Smooth muscle cell (in vitro differentiated cells): Measurements from ENCODE around the gene TACC2. TPM values are rescaled to one million over a fixed set of nuclear protein-coding genes. Genes with fewer than 3 reads are reported as not detected.

Experiments
- DNase-seq: peaks from one replicate; lab custom pipeline; 2025; ENCODE audit not compliant: unreplicated experiment; lab: John Stamatoyannopoulos, UW
- H2AFZ ChIP-seq: fragments of 200-600 bp; sonication (generic); 2 replicates; pipeline ENCODE4 v1.6.0; 2016; ENCODE audit warnings: antibody characterized with exemption, low read depth, mild to moderate bottlenecking
- H3F3A ChIP-seq: fragments of 200-600 bp; sonication (generic); 2 replicates; pipeline ENCODE4 v1.6.0; 2017; ENCODE audit warnings: antibody characterized with exemption, low read depth
- H3K27ac ChIP-seq: fragments of 200-600 bp; sonication (generic); 2 replicates; pipeline ENCODE4 v1.5.1; 2016; ENCODE audit warnings: low read depth, mild to moderate bottlenecking
- H3K27me3 ChIP-seq: fragments of 200-600 bp; sonication (generic); 2 replicates; pipeline ENCODE4 v1.6.1; 2016; ENCODE audit warnings: low read depth, mild to moderate bottlenecking
- H3K36me3 ChIP-seq: fragments of 200-600 bp; sonication (generic); 2 replicates; pipeline ENCODE4 v1.5.1; 2016; ENCODE audit warnings: low read depth
- H3K4me1 ChIP-seq: fragments of 200-600 bp; sonication (generic); 2 replicates; pipeline ENCODE4 v1.5.1; 2016; ENCODE audit warnings: low read depth
- H3K4me2 ChIP-seq: fragments of 200-600 bp; sonication (generic); 2 replicates; pipeline ENCODE4 v1.6.0; 2016; ENCODE audit warnings: mild to moderate bottlenecking
- H3K4me3 ChIP-seq: fragments of 200-600 bp; sonication (generic); 2 replicates; pipeline ENCODE4 v1.5.1; 2016; ENCODE audit warnings: mild to moderate bottlenecking
- H3K79me2 ChIP-seq: fragments of 200-600 bp; sonication (generic); 2 replicates; pipeline ENCODE4 v1.6.0; 2016; ENCODE audit warnings: low read depth, mild to moderate bottlenecking
- H3K9ac ChIP-seq: fragments of 200-600 bp; sonication (generic); 2 replicates; pipeline ENCODE4 v1.6.0; 2016; ENCODE audit warnings: low read depth
- H3K9me3 ChIP-seq: fragments of 200-600 bp; sonication (generic); replicated peaks from 2 replicates; pipeline ENCODE4 v1.5.1; 2016; ENCODE audit warnings: low read depth
- H4K20me1 ChIP-seq: fragments of 200-600 bp; sonication (generic); 2 replicates; pipeline ENCODE4 v1.6.0; 2016; ENCODE audit warnings: low read depth
- CTCF ChIP-seq: fragments of 200-600 bp; sonication (generic); IDR thresholded peaks from 2 replicates; pipeline ENCODE4 v1.5.1; 2017; ENCODE audit warnings: borderline replicate concordance, mild to moderate bottlenecking, antibody characterized with exemption; ENCODE audit not compliant: insufficient read depth, poor library complexity, severe bottlenecking
- WGBS: methylation state at CpG from one replicate; pipeline ENCODE4 v1.1.7; 2016; ENCODE audit warnings: low lambda C conversion rate; 5-methylcytosine and 5-hydroxymethylcytosine counted together
- polyA plus RNA-seq: library from polyadenylated mRNA; unstranded; fragments of >200 nt; fragmentation: Nextera tagmentation; extraction: Ambion mirVana; gene quantifications from 2 replicates; pipeline ENCODE4 v1.2.1, GENCODE V29; 2016
- total RNA-seq: library from RNA; depleted of rRNA; stranded (reverse); fragments of >200 nt; gene quantifications from 2 replicates; pipeline ENCODE4 v1.2.3, GENCODE V29; 2014

The TACC2 gene
- total and polyA plus RNA-seq, 2 experiments from 2014 or later: 2.8 to 7.6 TPM

- no peak overlapping the region for H2AFZ ChIP-seq
- DNase-seq: no peak
- TF ChIP-seq CTCF: no peak
- H3K9ac ChIP-seq: no peak overlapping the region
- H3F3A ChIP-seq: no peaks in the 10 kb centered on the region
- H3K4me3 ChIP-seq: no peak overlapping the region
- H3K79me2 ChIP-seq: no peaks in the 10 kb centered on the region
- H4K20me1 ChIP-seq: peaks cover 6% of the 10 kb centered on the region
- H3K9me3 ChIP-seq: no peaks in the 10 kb centered on the region
- 87% methylated on average over 12 of the region's 12 CpGs for WGBS
- H3K27ac ChIP-seq: no peak overlapping the region
- no peak overlapping the region for H3K4me2 ChIP-seq
- H3K4me1 ChIP-seq: peaks cover 31% of the 10 kb centered on the region
- H3K27me3 ChIP-seq: peaks cover 2% of the 10 kb centered on the region
- no peaks in the 10 kb centered on the region for H3K36me3 ChIP-seq
Measured at GRCh38 chr10:122172361-122173008, 183.5 kb downstream of the TACC2 start.

- no peaks in the 10 kb centered on the region for H3K36me3 ChIP-seq
- H3K4me3 ChIP-seq: no peak overlapping the region
- H4K20me1 ChIP-seq: peaks cover 4% of the 10 kb centered on the region
- H3K27ac ChIP-seq: no peak overlapping the region
- H3K27me3 ChIP-seq: no peaks in the 10 kb centered on the region
- no peak overlapping the region for H3K4me2 ChIP-seq
- H2AFZ ChIP-seq: no peak overlapping the region
- no peak for DNase-seq
- H3F3A ChIP-seq: no peaks in the 10 kb centered on the region
- no peak overlapping the region for H3K9ac ChIP-seq
- no peaks in the 10 kb centered on the region for H3K79me2 ChIP-seq
- 94% methylated on average over 7 of the region's 7 CpGs for WGBS
- no peak for TF ChIP-seq CTCF
- peaks cover 28% of the 10 kb centered on the region for H3K4me1 ChIP-seq
- no peaks in the 10 kb centered on the region for H3K9me3 ChIP-seq
Measured at GRCh38 chr10:122173337-122173736, 184.4 kb downstream of the TACC2 start.

- no peak for TF ChIP-seq CTCF
- H2AFZ ChIP-seq: no peak overlapping the region
- WGBS: 92% methylated on average over 8 of the region's 8 CpGs
- no peaks in the 10 kb centered on the region for H3K79me2 ChIP-seq
- no peak overlapping the region for H3K4me3 ChIP-seq
- H4K20me1 ChIP-seq: peaks cover 4% of the 10 kb centered on the region
- H3K4me2 ChIP-seq: no peak overlapping the region
- no peak overlapping the region for H3K27ac ChIP-seq
- no peaks in the 10 kb centered on the region for H3K9me3 ChIP-seq
- H3F3A ChIP-seq: no peaks in the 10 kb centered on the region
- no peak overlapping the region for H3K9ac ChIP-seq
- DNase-seq: no peak
- H3K36me3 ChIP-seq: no peaks in the 10 kb centered on the region
- H3K27me3 ChIP-seq: no peaks in the 10 kb centered on the region
- peaks cover 28% of the 10 kb centered on the region for H3K4me1 ChIP-seq
Measured at GRCh38 chr10:122173766-122174435, 184.9 kb downstream of the TACC2 start.
